ENCODE results near the gene LIPT2.

The LIPT2 gene

GRCh38 chr11:74460065-74460464 lies 33.5 kb downstream of the LIPT2 start:
- peaks cover 5% of the 10 kb centered on the region for H3K36me3 ChIP-seq (ENCODE audit: control insufficient read depth, insufficient read depth, low read length)
- H3K27me3 ChIP-seq (ENCODE audit: control insufficient read depth, insufficient read depth, low read length), result no peaks in the 10 kb centered on the region
- no peak overlapping the region for H3K9ac ChIP-seq (ENCODE audit: low read length)
- no peak overlapping the region for H3K4me3 ChIP-seq (ENCODE audit: low read length)
- H3K9me3 ChIP-seq (ENCODE audit: control insufficient read depth, low read length), result no peaks in the 10 kb centered on the region
- H3K4me1 ChIP-seq (ENCODE audit: control insufficient read depth, insufficient read depth, low read length), result peaks cover 48% of the 10 kb centered on the region

DNA sequence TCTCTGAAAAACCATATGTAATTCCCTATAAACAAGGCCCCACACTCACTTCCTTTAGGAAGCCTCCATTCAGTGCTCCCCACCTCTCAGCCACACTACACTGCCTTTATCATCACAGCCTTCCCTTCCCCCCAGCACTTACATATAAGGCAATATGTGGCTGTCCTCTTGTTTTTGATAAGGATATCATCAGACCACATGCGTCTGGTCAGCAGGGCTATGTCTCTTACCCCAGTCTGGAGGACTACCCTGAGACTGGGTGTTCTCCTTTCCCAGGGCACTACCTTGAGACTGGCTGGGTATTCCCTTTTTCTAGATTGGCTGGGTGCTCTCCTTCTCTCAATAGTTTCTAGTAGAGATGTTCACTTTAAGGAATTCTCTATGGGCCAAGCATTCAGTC lies 33.9 kb downstream of the LIPT2 start:
- H3K4me3 ChIP-seq (ENCODE audit: low read length), result no peak overlapping the region
- H3K9ac ChIP-seq (ENCODE audit: low read length), result no peak overlapping the region
- H3K4me1 ChIP-seq (ENCODE audit: control insufficient read depth, insufficient read depth, low read length), result peaks cover 43% of the 10 kb centered on the region
- H3K27me3 ChIP-seq (ENCODE audit: control insufficient read depth, insufficient read depth, low read length), result no peaks in the 10 kb centered on the region
- no peaks in the 10 kb centered on the region for H3K9me3 ChIP-seq (ENCODE audit: control insufficient read depth, low read length)
- peaks cover 5% of the 10 kb centered on the region for H3K36me3 ChIP-seq (ENCODE audit: control insufficient read depth, insufficient read depth, low read length)

DNA sequence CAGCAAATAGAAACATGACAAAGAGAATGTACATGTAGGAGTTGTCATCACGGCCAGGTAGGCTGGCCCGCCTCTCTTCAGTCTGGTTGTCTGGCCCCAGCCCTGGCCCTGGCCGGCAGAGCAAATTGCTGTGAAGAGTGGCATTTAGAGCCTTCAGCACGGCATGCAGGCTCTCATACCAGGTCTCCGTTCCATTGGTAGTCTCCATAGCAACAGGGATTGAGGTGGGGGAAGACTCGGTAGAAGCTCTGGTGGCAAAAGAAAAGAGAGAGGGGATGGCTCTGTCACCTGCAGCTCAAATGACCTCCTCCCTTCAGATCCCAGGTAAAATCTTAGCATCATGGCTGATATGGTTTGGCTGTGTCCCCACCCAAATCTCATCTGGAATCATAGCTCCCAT lies 36.2 kb downstream of the LIPT2 start:
- no peak overlapping the region for H3K4me3 ChIP-seq (ENCODE audit: low read length)
- no peaks in the 10 kb centered on the region for H3K9me3 ChIP-seq (ENCODE audit: control insufficient read depth, low read length)
- H3K36me3 ChIP-seq (ENCODE audit: control insufficient read depth, insufficient read depth, low read length), result peaks cover 5% of the 10 kb centered on the region
- peaks cover 22% of the 10 kb centered on the region for H3K4me1 ChIP-seq (ENCODE audit: control insufficient read depth, insufficient read depth, low read length)
- no peaks in the 10 kb centered on the region for H3K27me3 ChIP-seq (ENCODE audit: control insufficient read depth, insufficient read depth, low read length)
- no peak overlapping the region for H3K9ac ChIP-seq (ENCODE audit: low read length)

GRCh38 chr11:74453373-74453975 lies 40.0 kb downstream of the LIPT2 start:
- no peak overlapping the region for H3K9ac ChIP-seq (ENCODE audit: low read length)
- no peaks in the 10 kb centered on the region for H3K27me3 ChIP-seq (ENCODE audit: control insufficient read depth, insufficient read depth, low read length)
- H3K4me1 ChIP-seq (ENCODE audit: control insufficient read depth, insufficient read depth, low read length), result no peaks in the 10 kb centered on the region
- no peak overlapping the region for H3K4me3 ChIP-seq (ENCODE audit: low read length)
- H3K9me3 ChIP-seq (ENCODE audit: control insufficient read depth, low read length), result no peaks in the 10 kb centered on the region
- H3K36me3 ChIP-seq (ENCODE audit: control insufficient read depth, insufficient read depth, low read length), result peaks cover 5% of the 10 kb centered on the region

DNA sequence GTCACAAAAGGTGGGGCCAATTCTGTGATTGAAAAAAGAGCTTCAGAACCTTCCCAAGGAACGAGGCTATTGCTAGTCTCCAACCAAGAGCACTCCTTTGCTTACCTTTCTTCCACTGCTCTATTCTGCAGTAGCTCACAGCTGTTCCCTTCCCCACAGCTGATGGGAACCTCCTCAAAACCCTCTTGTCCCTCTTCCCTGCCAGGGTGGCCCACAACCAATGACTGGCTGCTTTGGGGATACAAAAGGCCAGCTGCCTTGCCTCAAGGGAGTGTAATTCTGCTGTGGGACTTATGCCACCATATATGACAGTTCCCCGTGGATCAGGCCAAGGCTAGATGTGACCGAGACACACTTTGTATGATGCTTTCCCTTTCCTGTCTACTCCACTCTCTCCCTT lies 41.2 kb downstream of the LIPT2 start:
- Histone ChIP-seq H3K36me3 (ENCODE audit: control insufficient read depth, insufficient read depth, low read length) (peaks cover 4% of the 10 kb centered on the region), H3K9me3 (ENCODE audit: control insufficient read depth, low read length) (no peaks in the 10 kb centered on the region), H3K4me1 (ENCODE audit: control insufficient read depth, insufficient read depth, low read length) (no peaks in the 10 kb centered on the region), H3K9ac (ENCODE audit: low read length) (no peak overlapping the region), H3K4me3 (ENCODE audit: low read length) (no peak overlapping the region), H3K27me3 (ENCODE audit: control insufficient read depth, insufficient read depth, low read length) (no peaks in the 10 kb centered on the region)

DNA sequence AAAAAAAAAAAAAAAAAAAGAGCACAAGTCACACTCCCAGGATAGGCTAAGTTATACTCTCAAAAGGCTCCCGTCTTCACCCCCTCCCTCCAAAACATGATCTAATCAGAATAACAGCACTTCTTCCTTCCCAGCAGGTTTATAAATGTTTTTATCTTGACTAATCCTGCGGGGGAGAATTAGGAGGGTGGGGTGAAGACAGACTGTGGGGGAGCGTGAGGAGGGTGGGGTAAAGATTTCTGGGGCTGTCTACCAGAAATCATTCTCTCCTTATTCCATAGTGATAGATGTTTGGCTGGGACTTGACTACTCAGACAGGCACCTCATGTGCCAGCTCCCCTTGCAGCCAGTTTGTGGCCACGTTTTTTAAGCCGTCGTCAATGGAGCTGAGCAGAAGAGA lies 43.2 kb downstream of the LIPT2 start:
- Histone ChIP-seq H3K9me3 (ENCODE audit: control insufficient read depth, low read length) (no peaks in the 10 kb centered on the region), H3K36me3 (ENCODE audit: control insufficient read depth, insufficient read depth, low read length) (no peaks in the 10 kb centered on the region), H3K27me3 (ENCODE audit: control insufficient read depth, insufficient read depth, low read length) (no peaks in the 10 kb centered on the region), H3K4me1 (ENCODE audit: control insufficient read depth, insufficient read depth, low read length) (no peaks in the 10 kb centered on the region), H3K4me3 (ENCODE audit: low read length) (no peak overlapping the region), H3K9ac (ENCODE audit: low read length) (no peak overlapping the region)

DNA sequence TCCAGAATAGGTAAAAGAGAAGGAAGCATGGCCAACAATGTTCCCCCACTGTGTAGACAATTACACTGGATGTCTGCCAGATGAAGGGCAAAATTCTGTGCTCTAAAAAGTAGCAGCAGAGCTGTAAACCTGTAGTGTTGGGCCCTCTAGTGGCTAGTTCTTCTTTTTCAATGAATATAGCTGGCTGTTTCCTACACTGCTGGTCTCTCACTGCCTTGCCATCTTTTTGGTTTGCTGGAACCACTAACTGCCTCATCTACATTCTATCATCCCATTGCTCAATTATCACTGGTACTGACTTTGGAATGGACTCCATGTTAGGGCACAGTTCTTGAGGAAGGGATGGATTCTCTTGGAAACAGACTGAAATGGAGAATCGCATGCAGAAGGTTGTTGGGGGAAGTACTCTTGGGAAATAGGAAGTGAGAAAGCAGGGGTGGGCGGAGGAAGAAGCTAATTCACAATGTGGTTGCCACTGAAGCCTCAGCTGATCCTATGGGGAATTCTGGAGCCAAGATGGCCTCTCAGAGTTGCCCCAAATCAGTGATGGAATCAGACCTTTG lies 44.1 kb downstream of the LIPT2 start:
- Histone ChIP-seq H3K9ac (ENCODE audit: low read length) (no peak overlapping the region), H3K27me3 (ENCODE audit: control insufficient read depth, insufficient read depth, low read length) (no peaks in the 10 kb centered on the region), H3K4me1 (ENCODE audit: control insufficient read depth, insufficient read depth, low read length) (no peaks in the 10 kb centered on the region), H3K36me3 (ENCODE audit: control insufficient read depth, insufficient read depth, low read length) (no peaks in the 10 kb centered on the region), H3K9me3 (ENCODE audit: control insufficient read depth, low read length) (no peaks in the 10 kb centered on the region), H3K4me3 (ENCODE audit: low read length) (no peak overlapping the region)

DNA sequence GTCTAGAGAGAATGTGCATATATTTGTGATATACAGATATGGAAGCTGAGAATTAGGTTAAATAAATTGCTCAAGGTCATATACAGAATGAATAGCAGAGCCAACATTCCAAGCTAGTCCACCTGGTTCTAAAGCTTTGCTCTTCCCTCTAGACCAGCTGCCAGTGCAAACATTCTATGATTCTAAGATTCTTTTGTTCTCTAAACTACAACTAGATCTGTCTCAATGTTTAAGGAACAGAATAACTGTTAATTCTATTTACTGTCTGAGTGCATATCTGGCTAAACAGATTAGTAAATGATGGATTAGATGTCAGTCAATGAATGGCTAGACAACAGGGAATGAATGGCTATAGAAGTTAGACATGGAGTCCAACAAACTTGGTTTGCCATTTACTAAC lies 45.8 kb downstream of the LIPT2 start:
- no peak overlapping the region for H3K4me3 ChIP-seq (ENCODE audit: low read length)
- H3K4me1 ChIP-seq (ENCODE audit: control insufficient read depth, insufficient read depth, low read length), result peaks cover 10% of the 10 kb centered on the region
- no peaks in the 10 kb centered on the region for H3K27me3 ChIP-seq (ENCODE audit: control insufficient read depth, insufficient read depth, low read length)
- H3K9ac ChIP-seq (ENCODE audit: low read length), result no peak overlapping the region
- H3K9me3 ChIP-seq (ENCODE audit: control insufficient read depth, low read length), result no peaks in the 10 kb centered on the region
- H3K36me3 ChIP-seq (ENCODE audit: control insufficient read depth, insufficient read depth, low read length), result no peaks in the 10 kb centered on the region

DNA sequence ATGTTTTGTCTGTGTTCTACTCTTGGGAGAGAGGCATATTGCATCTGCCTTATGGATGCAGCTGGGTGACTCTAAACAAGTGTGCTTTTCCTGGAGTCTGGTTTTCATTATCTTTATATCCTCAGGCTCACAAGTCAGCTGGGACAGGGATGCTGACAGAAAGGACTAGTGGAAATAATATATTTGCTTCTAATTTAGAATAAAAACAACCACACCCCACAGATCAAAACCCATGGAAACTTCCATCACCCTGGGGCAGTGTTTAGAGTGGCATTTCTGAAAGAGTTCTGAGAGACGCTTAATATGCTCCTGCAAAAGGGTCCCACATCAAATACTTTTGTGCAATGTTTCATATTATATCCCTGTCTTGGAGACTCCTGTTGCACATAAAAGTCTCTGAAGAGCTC lies 47.0 kb downstream of the LIPT2 start:
- Histone ChIP-seq H3K9me3 (ENCODE audit: control insufficient read depth, low read length) (no peaks in the 10 kb centered on the region), H3K4me1 (ENCODE audit: control insufficient read depth, insufficient read depth, low read length) (peaks cover 17% of the 10 kb centered on the region), H3K36me3 (ENCODE audit: control insufficient read depth, insufficient read depth, low read length) (no peaks in the 10 kb centered on the region), H3K4me3 (ENCODE audit: low read length) (no peak overlapping the region), H3K9ac (ENCODE audit: low read length) (no peak overlapping the region), H3K27me3 (ENCODE audit: control insufficient read depth, insufficient read depth, low read length) (no peaks in the 10 kb centered on the region)

DNA sequence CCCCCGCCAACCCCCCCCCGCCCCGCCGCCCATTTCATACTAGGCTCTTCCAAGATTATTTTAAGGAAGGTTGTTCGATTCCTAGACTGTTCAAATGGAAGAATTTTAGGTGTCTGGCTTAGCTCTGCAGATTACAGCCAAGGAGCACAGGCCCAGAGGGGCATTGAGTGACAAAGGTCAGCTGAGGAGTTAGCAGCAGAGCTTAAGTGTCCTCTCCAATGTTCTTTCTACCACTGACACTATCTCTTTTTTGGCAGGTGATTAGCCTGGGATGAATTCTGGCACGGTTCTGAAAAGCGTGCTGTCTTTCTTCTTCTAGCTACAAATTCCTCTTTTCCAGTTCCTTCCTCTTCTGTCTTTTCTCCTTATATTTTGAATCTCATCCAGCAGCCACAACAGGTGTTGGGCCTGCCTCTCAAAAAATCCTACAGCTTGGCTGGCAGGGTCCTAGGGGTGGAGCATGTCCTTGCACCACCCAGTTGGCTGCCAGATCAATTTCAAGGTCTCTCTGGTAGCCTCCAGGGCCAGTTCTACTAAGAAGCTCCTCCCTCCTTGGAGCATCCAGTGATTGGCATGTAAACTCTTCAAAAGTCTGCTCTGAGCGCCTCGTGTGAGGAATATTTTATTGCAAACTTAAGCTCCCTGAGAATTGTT lies 49.2 kb downstream of the LIPT2 start:
- Histone ChIP-seq H3K27me3 (ENCODE audit: control insufficient read depth, insufficient read depth, low read length) (no peaks in the 10 kb centered on the region), H3K4me1 (ENCODE audit: control insufficient read depth, insufficient read depth, low read length) (peaks cover 17% of the 10 kb centered on the region), H3K9me3 (ENCODE audit: control insufficient read depth, low read length) (no peaks in the 10 kb centered on the region), H3K36me3 (ENCODE audit: control insufficient read depth, insufficient read depth, low read length) (no peaks in the 10 kb centered on the region), H3K4me3 (ENCODE audit: low read length) (no peak overlapping the region), H3K9ac (ENCODE audit: low read length) (no peak overlapping the region)

GRCh38 chr11:74443071-74443864 lies 50.3 kb downstream of the LIPT2 start:
- Histone ChIP-seq H3K9me3 (ENCODE audit: control insufficient read depth, low read length) (no peaks in the 10 kb centered on the region), H3K4me3 (ENCODE audit: low read length) (no peak overlapping the region), H3K27me3 (ENCODE audit: control insufficient read depth, insufficient read depth, low read length) (no peaks in the 10 kb centered on the region), H3K9ac (ENCODE audit: low read length) (no peak overlapping the region), H3K4me1 (ENCODE audit: control insufficient read depth, insufficient read depth, low read length) (peaks cover 17% of the 10 kb centered on the region), H3K36me3 (ENCODE audit: control insufficient read depth, insufficient read depth, low read length) (no peaks in the 10 kb centered on the region)

- H3K4me3 ChIP-seq (ENCODE audit: low read length), result no peak overlapping the region
- no peaks in the 10 kb centered on the region for H3K9me3 ChIP-seq (ENCODE audit: control insufficient read depth, low read length)
- peaks cover 17% of the 10 kb centered on the region for H3K4me1 ChIP-seq (ENCODE audit: control insufficient read depth, insufficient read depth, low read length)
- no peaks in the 10 kb centered on the region for H3K27me3 ChIP-seq (ENCODE audit: control insufficient read depth, insufficient read depth, low read length)
- H3K9ac ChIP-seq (ENCODE audit: low read length), result no peak overlapping the region
- no peaks in the 10 kb centered on the region for H3K36me3 ChIP-seq (ENCODE audit: control insufficient read depth, insufficient read depth, low read length)
Observed at GRCh38 chr11:74442636-74443035, 50.9 kb downstream of the LIPT2 start.
